Globus pallidus (tissue), 1 donor: ENCODE data around the gene ANXA3.
A peak's percentile ranks its signal among the peaks of the same experiment; 100 is the strongest.

Experiments
- DNase-seq: peaks from one replicate; pipeline ENCODE4 v3.0.0-alpha.2; 2015; ENCODE audit warnings: low spot score

The ANXA3 gene

GRCh38 chr4:78611215-78611558 is 59.6 kb downstream of the ANXA3 start:
- no peak for DNase-seq

GRCh38 chr4:78612398-78613178 is 61.0 kb downstream of the ANXA3 start:
- DNase-seq = peak; percentile 60

GRCh38 chr4:78613522-78614321 is 62.2 kb downstream of the ANXA3 start:
- no peak for DNase-seq

- no peak for DNase-seq
These were observed 64.5 kb downstream of the ANXA3 start for GRCh38 chr4:78616046-78616498.

GRCh38 chr4:78618436-78618835 is 66.9 kb downstream of the ANXA3 start:
- no peak for DNase-seq

GRCh38 chr4:78621395-78621794 is 69.8 kb downstream of the ANXA3 start:
- no peak for DNase-seq

- no peak for DNase-seq
These were observed 70.8 kb downstream of the ANXA3 start for GRCh38 chr4:78622253-78622979.

GRCh38 chr4:78624048-78624447 is 72.5 kb downstream of the ANXA3 start:
- no peak for DNase-seq

GRCh38 chr4:78625073-78625472 is 73.5 kb downstream of the ANXA3 start:
- DNase-seq = no peak

GRCh38 chr4:78627046-78627965 is 75.7 kb downstream of the ANXA3 start:
- DNase-seq = no peak

- no peak for DNase-seq
These were observed 76.6 kb downstream of the ANXA3 start for GRCh38 chr4:78627966-78628678.

- DNase-seq = no peak
These were observed 78.5 kb downstream of the ANXA3 start for GRCh38 chr4:78629991-78630541.

- no peak for DNase-seq
These were observed 79.0 kb downstream of the ANXA3 start for GRCh38 chr4:78630615-78631014.

GRCh38 chr4:78634011-78634664 is 82.6 kb downstream of the ANXA3 start:
- peak; percentile 86 for DNase-seq

GRCh38 chr4:78638337-78639172 is 87.0 kb downstream of the ANXA3 start:
- no peak for DNase-seq

- DNase-seq = no peak
These were observed 89.1 kb downstream of the ANXA3 start for GRCh38 chr4:78640714-78641113.

- DNase-seq = no peak
These were observed 91.4 kb downstream of the ANXA3 start for GRCh38 chr4:78642934-78643333.

- no peak for DNase-seq
These were observed 92.6 kb downstream of the ANXA3 start for GRCh38 chr4:78644063-78644691.
